ENCODE measurements around the gene DOK7.

DOK7 gene

GRCh38 chr4:3499710-3500109 lies 36.6 kb downstream of the DOK7 start:
- H3K4me3 ChIP-seq (ENCODE audit: low read length) = no peak overlapping the region
- no peak for TF ChIP-seq CTCF (conservative IDR thresholded peaks at IDR 0.05; ENCODE audit: low read length)
- no peak for DNase-seq (ENCODE audit: low read depth)

GRCh38 chr4:3500111-3500510 lies 37.0 kb downstream of the DOK7 start:
- no peak overlapping the region for H3K4me3 ChIP-seq (ENCODE audit: low read length)
- DNase-seq (ENCODE audit: low read depth) = no peak
- TF ChIP-seq CTCF (conservative IDR thresholded peaks at IDR 0.05; ENCODE audit: low read length) = no peak

- DNase-seq (ENCODE audit: low read depth) = no peak
- no peak overlapping the region for H3K4me3 ChIP-seq (ENCODE audit: low read length)
- no peak for TF ChIP-seq CTCF (conservative IDR thresholded peaks at IDR 0.05; ENCODE audit: low read length)
Observed at GRCh38 chr4:3500634-3501101, 37.6 kb downstream of the DOK7 start.

DNA sequence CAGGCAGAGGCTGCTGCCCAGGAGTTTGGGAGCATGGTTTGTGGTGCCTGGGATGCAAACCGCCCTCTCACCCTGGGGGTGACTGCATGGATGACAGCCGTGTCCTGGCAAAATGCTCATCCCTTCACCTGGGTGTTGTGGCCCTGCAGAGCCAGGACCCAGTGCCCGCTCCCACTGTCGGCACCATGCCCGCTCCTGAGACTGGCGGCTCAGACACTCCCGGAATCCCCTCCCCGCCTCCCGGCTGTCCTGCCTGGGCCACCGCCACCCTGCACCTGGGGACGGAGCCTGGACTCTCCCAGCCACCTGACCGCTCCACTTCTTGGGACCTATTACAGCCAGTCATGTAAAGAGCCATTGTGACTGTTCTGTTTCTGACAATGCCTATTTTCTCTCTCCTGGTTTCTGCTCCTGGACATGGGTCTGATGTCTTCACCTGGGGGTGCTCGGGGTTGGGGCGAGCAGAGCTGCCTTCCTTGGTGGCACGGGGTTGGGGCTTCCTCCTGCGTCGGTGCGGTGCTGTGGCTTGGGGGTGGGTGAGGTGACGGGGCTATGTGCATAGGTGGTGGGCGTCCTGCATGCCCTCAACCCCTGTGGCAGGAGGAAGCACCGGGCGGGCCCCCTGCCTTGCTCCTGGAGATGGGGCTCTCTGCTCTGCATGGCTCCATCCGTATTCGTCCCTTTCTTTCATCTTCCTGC lies 38.2 kb downstream of the DOK7 start:
- no peak overlapping the region for H3K4me3 ChIP-seq (ENCODE audit: low read length)
- no peak for DNase-seq (ENCODE audit: low read depth)
- TF ChIP-seq CTCF (conservative IDR thresholded peaks at IDR 0.05; ENCODE audit: low read length) = no peak

DNA sequence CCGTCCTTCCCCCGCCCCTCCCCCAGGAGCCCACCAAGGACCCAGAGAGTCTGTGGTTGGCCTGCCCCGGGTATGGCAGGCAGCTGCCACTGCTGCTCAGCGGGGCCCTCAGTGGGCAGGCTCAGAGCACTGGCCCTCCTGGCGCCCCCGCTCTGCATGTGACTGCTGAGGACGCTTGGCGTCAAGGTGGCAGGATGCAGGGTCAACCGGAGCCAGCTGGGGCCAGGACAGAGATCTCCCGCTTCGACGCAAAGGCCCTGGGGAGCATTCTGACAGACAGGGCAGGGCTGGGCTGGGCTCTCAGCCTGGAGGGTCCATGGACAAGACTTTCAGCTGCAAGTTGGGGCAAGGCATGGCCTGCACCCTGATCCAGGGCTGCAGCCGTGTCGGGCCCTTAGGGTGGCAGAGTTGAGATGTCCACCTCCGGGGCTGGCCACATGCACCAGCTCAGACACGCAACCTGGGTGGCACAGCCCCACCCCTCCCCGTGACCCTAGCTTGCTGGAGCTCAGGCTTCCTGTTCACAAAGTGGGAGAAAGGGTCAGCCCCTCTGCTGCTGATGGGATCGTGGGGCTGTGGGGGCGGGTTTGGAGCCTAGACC lies 38.8 kb downstream of the DOK7 start:
- TF ChIP-seq CTCF (conservative IDR thresholded peaks at IDR 0.05; ENCODE audit: low read length) = no peak
- no peak for DNase-seq (ENCODE audit: low read depth)
- H3K4me3 ChIP-seq (ENCODE audit: low read length) = no peak overlapping the region

DNA sequence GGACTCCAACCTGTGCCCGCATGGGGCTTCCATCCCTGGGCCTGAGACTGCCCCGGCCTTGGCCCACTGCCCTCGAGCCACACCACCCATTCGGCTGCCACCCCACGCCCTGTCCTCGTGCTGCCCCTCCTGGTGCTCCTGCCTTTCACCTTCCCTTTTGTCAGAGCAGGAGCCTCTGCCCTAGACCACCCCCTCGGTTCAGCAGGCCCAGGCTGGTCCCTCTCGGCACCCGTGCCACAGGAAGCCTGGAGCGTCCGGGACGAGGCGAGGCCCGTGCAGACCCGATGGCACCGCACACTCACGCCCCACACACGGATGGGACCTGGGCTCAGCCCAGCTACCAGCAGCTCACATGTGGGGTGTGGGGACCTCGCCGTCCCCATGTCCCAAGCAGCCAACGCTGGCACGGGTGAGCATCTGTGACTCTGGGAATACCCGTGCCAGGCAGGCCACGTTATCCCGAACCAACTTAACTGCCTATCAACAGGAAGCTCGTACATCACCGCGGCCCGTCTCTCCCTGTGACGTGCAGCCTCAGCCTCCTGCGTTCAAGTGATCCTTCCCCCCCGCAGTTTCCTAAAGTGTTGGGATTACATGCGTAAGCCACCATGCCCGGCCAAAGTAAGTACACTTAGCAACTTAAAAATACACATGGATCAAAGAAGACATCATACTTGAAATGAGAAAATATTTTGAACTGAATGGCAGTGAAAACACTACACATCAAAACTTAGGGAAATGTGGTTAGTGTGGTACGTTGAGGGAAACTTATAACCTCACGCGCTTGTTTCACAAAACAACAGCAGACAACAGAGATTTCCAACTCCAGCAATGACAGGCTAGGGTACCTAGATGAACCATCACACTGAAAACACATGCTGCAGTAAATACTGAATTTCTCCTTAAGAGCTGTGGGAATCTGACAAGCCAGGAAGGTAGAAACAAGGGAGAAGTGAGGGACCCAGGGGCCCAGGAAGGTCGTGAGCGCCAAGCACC lies 40.1 kb downstream of the DOK7 start:
- DNase-seq (ENCODE audit: low read depth) = no peak
- no peak overlapping the region for H3K4me3 ChIP-seq (ENCODE audit: low read length)
- TF ChIP-seq CTCF (conservative IDR thresholded peaks at IDR 0.05; ENCODE audit: low read length) = no peak
